Right lobe of liver (tissue), 4 donors: ENCODE measurements around the gene SLC29A3.

Experiments
- POLR2A ChIP-seq: fragments of 450-650 bp; IDR thresholded peaks from one replicate; pipeline ENCODE4 v1.6.1; 2017; ENCODE audit warnings: antibody characterized with exemption, mild to moderate bottlenecking
- TF ChIP-seq, protein P1 (sequence below), 4 donors: fragments of 200-600 bp in 3 of 4; fragments of 450-650 bp in 1 of 4; IDR thresholded peaks; one replicate each; pipeline versions ENCODE4 v1.5.1 to v1.8.0; 2016 to 2022; ENCODE audit warnings: antibody characterized with exemption in 4 of 4, mild to moderate bottlenecking in 2 of 4
- donor health status: DM: no; HTN: no; CAD: no.
- donor health status: DM: no; HTN: no; CAD: no.
- donor health status: DM: no; HTN: yes; CAD: no.

DNA sequence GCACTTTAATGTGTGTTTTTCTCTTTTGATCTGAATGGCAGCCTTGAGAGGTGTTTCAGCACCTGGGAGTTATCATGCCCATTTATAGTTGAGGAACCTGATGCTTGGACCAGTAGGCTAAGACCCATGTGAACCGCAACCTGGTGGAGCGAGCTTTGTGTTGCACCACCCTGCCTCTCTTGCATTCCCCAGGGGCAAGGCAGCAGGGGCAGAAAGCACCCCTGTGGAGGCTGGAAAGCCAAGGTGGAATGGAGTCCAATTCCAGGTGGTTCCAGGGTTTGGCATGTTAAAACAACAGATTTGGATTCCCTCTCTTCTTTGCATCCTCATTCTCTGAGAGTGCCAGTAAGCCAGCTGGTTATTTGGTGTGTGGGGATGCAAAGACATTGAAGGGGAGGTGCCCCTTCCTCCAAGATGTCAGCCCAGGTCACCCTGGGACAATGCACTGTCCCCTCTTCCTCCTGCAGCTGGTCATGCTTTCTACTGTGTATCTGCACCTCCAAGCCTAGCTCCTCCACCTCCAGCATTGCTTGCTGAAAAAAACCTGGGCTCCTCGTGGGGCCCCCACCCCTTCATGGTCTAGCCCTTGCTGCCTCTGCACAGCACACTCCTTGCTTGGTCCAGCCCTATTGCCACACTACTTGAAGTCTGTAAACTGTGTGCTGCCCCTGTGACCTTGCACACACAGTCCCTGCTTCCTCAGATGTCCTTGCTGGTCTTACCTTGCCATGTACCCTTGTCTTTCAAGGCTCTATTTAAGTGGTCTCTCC, 72.0 kb downstream of the SLC29A3 start:
- no peak for TF ChIP-seq POLR2A
- TF ChIP-seq, protein P1, sequence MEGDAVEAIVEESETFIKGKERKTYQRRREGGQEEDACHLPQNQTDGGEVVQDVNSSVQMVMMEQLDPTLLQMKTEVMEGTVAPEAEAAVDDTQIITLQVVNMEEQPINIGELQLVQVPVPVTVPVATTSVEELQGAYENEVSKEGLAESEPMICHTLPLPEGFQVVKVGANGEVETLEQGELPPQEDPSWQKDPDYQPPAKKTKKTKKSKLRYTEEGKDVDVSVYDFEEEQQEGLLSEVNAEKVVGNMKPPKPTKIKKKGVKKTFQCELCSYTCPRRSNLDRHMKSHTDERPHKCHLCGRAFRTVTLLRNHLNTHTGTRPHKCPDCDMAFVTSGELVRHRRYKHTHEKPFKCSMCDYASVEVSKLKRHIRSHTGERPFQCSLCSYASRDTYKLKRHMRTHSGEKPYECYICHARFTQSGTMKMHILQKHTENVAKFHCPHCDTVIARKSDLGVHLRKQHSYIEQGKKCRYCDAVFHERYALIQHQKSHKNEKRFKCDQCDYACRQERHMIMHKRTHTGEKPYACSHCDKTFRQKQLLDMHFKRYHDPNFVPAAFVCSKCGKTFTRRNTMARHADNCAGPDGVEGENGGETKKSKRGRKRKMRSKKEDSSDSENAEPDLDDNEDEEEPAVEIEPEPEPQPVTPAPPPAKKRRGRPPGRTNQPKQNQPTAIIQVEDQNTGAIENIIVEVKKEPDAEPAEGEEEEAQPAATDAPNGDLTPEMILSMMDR (IDR thresholded peaks at IDR 0.05) = no peak
